ELF-1 (cell line): ENCODE results near the gene CEP55.
"Not testable (repeated sequence)": the region's sequence is repeated elsewhere in the genome, so short reads cannot be mapped to it uniquely, and the experiment has no call there.

Experiments
- DNase-seq: peaks from one replicate; pipeline ENCODE4 v3.0.0-alpha.2; 2016; ENCODE audit warnings: low read depth, low spot score

CEP55 gene

DNA sequence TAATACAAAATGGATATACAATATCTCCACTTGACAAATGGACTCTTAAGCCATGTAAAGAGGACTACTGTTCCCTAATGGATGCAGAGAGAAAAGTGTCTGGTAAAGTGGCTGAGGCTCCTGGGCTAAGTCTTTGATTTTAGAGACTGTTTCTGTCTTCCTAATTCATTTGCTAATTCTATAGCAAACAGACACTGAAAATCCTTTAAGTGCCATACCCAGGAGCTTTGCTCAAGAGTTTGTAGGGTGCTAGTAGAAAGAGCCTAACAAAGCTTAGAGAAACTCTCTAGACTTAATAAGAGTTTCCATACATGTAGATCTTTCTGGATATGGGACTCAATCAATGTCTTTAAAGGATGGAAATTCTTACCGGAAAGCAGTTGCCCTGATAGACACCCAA is 16.7 kb downstream of the CEP55 start:
- no peak for DNase-seq

DNA sequence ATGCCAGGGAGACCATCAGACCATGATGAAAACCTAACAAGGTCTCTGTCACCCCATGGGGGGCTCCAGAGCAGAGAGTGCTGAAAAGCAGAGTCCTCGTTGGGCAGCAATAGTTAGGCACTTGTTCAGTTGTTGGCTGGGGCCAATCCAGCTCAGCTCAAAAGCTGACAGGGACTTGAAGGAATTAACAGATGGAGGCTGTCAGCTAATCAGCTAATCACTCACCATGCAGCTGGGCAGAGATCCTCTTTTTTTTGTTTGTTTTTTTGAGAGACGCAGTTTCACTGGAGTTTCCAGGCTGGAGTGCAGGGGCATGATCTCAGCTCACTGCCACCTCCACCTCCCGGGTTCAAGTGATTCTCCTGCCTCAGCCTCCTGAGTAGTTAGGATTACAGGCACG is 18.1 kb downstream of the CEP55 start:
- no peak for DNase-seq

DNA sequence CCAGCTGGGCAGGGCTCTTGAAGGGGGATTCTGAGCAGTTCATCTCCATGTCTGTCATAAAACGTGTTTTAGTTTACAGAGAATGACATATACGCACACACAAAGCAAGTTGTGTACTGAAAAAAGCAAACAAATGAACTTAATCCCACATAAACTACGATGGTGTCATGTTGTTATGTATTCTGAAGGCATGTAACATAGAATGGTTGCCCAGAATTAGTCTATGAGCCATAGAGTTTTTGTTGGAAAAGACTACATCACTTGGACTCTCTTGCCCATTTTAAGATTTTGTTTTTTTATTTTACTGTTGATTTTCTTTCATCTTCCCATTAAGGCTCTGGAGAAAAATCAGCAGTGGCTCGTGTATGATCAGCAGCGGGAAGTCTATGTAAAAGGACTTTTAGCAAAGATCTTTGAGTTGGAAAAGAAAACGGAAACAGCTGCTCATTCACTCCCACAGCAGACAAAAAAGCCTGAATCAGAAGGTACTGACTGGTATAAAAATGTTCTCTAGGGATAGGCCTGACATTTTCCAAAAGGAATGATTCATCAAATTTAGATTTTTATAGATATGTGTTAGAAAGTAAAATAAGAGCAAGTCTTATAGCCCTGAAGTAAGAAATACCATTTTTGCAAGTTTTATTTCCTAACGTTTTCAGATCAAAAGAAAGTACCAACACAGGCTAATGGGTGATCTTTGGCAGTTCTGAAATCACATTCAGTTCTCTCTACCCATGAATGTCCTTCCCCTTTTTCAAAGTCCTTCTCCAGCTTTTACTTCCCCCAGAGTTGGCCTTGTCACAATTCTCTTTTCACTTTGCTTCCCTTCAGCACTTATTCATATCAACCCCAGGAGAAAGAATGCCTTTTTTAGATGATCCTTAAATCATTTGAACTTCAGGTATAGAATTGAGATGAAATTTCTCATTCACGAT is 18.9 kb downstream of the CEP55 start:
- no peak for DNase-seq

DNA sequence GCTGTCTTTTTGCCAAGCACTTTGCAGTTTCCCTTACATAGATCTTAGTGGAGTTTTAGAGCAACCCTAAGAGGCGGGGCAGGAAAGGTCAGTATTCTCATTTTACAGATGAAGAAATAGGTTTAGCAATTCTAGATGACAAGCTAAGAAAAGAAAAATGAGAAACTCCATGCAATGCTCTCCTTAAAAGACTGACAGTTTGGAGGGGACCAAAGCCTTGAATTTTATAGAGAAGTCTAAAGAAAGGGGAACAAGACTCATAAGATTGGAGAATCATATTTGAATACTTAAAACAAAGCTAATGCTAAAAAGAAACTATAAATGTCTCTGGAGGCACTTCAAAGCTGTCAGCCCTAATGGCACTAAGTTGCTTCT is 19.6 kb downstream of the CEP55 start:
- no peak for DNase-seq

- DNase-seq, result no peak
Observed at GRCh38 chr10:93518531-93518930, 22.1 kb downstream of the CEP55 start.

GRCh38 chr10:93535293-93535692 is 38.9 kb downstream of the CEP55 start:
- peak; percentile 48 for DNase-seq

DNA sequence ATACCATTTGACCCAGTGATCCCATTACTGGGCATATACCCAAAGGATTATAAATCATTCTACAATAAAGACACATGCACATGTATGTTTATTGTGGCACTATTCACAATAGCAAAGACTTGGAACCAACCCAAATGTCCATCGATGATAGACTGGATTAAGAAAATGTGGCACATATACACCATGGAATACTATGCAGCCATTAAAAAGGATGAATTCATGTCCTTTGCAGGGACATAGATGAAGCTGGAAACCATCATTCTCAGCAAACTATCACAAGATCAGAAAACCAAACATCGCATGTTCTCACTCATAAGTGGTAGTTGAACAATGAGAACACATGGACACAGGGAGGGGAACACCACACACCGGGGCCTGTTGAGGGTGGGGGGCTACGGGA is 44.5 kb downstream of the CEP55 start:
- not testable (repeated sequence) for DNase-seq

DNA sequence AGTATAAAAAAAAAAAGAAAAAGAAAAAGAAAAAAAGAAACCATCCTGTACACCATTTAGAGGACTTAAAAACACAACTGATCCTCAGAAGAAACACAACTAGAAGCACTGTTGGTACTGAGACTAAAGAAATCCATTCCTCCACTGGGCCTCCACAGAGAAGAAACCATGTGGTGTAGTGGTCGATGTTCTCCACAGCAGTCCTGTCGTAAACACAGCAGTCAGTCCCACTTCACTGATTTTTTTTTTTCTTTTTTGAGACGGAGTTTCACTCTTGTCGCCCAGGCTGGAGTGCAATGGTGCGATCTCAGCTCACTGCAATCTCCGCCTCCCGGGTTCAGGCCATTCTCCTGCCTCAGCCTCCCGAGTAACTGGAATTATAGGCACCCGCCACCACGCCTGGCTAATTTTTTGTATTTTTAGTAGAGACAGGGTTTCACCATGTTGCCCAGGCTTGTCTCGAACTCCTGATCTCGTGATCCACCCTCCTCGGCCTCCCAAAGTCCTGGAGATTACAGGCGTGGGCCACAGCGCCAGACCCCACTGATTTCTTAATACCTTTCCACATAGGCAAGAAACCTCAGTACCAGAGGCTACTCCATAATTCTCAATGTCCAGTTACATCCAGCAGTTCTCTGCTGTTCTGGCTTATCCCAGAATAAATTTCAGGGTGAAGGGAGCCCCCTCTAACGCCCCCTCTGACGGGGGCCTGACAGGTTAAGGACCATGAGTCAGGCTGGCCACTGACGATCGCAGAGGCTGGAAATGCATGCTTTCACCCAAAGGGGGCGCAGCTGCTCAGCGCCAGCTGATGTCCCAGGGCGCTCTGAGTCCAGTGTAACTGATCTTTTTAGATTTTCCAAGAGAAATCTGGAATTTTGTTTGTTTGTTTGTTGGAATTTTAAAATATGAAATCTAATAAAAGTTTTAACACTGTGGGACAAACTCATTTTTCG is 45.3 kb downstream of the CEP55 start:
- DNase-seq, result peak; percentile 56

GRCh38 chr10:93542358-93542791 is 46.0 kb downstream of the CEP55 start:
- DNase-seq, result no peak

GRCh38 chr10:93546995-93547394 is 50.6 kb downstream of the CEP55 start:
- DNase-seq, result not testable (repeated sequence)

- no peak for DNase-seq
Observed at GRCh38 chr10:93547522-93547921, 51.1 kb downstream of the CEP55 start.

DNA sequence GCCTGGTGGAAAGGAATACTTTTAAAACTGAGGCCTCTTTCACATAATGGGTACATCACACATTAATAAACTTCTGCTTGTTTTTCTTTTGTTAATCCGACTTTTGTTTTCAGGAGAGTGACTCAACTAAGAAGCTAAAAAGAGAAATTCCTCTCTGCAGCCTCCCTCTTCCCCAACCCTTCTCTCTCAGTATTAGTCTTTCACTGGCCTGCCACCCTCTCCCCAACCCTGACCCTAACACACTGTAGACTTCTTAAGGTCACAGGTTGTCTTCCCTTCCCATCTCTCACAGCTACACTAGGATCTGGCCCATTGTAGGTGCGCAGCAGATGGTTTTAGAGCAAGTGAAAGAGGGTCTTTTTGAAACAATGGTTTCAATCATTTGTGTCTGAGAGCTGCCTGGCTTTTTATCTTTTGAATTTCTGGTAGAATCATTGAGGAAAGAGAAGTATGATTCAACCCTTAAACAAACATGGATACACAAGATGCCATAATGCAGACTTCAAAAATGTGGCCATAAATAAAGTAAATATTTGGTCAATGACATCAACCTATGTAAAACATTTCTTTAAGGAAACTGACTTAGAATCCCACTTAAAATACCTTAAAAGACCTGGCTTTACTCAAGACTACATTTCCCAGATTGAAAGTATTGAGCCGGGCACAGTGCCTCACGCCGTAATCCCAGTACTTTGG is 52.1 kb downstream of the CEP55 start:
- no peak for DNase-seq

DNA sequence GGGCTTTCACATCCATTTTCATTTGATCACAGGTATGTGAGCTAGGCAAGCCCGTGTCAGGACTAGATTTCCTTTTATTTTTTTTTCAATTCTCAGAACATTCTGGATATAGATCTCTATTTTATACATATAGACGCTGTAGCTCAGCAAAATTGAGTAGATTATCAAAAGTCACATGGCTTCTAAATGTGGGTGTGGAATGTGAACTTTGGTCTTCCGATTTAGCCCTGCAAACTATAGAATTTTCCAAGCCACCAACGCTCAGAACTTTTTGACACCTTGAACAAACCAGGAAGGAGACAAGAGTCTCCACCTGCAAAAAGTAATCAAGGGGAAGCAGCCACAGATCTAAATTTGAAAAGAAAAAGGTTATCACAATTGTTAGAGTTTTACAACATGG is 54.2 kb downstream of the CEP55 start:
- DNase-seq, result no peak

GRCh38 chr10:93552780-93553179 is 56.4 kb downstream of the CEP55 start:
- DNase-seq, result no peak

GRCh38 chr10:93553482-93554315 is 57.3 kb downstream of the CEP55 start:
- no peak for DNase-seq

GRCh38 chr10:93554316-93554663 is 57.9 kb downstream of the CEP55 start:
- DNase-seq, result no peak

GRCh38 chr10:93554760-93555432 is 58.5 kb downstream of the CEP55 start:
- peak; percentile 88 for DNase-seq

- DNase-seq, result no peak
Observed at GRCh38 chr10:93559490-93559889, 63.1 kb downstream of the CEP55 start.

DNA sequence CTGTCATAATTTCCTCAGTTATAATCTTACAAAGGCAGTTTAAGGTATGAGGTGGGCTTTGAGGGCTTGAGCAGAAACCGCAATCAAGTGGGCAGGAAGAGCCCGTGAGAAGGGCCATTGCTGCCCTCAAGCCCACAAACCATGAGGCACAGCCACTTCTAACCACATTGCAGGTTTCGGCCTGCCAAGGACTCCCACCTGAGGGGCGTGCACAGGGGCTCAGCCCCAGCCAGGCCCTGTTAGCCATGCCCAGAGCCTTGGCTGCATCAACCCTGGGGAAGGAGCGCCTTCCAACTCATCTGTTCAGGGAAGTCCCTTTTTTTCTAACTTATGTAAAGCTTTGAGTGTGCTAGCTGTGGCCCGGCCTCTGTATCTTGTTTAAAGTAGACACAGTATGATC is 64.1 kb downstream of the CEP55 start:
- no peak for DNase-seq

GRCh38 chr10:93565446-93565845 is 69.0 kb downstream of the CEP55 start:
- no peak for DNase-seq
